Kidney (tissue), 14 donors: ENCODE measurements around the gene PAFAH1B2. TPM values are rescaled to one million over a fixed set of nuclear protein-coding genes. Genes with fewer than 3 reads are reported as not detected.

ENCODE experiments used
- DNase-seq, 5 donors: peaks; one replicate each; pipeline ENCODE4 v3.0.0-alpha.2; 2013 to 2020
- FAIRE-seq: peaks from 2 replicates; lab custom pipeline; 2012; peaks lifted over from hg19 to GRCh38; lab: Jason Lieb, UNC
- H3K27ac ChIP-seq, 2 donors: one replicate each; pipeline ENCODE4 v1.7.0; 2013; ENCODE audit warnings: low read depth in 2 of 2, low read length in 2 of 2, inconsistent platforms in 1 of 2
- H3K27me3 ChIP-seq: one replicate; pipeline ENCODE4 v1.7.1; 2013; ENCODE audit warnings: low read length, inconsistent platforms; ENCODE audit not compliant: control insufficient read depth, insufficient read depth
- H3K36me3 ChIP-seq, 3 donors: one replicate each; pipeline versions ENCODE4 v1.7.0 to v1.7.1; 2013; ENCODE audit warnings: low read length in 3 of 3, control low read depth in 1 of 3, inconsistent platforms in 1 of 3; ENCODE audit not compliant: insufficient read depth in 3 of 3, control insufficient read depth in 2 of 3
- H3K4me1 ChIP-seq, 3 donors: one replicate each; pipeline versions ENCODE4 v1.7.0 to v1.7.1; 2013; ENCODE audit warnings: low read length in 3 of 3, inconsistent platforms in 1 of 3, low read depth in 1 of 3; ENCODE audit not compliant: control insufficient read depth in 2 of 3, insufficient read depth in 2 of 3
- H3K4me3 ChIP-seq, 3 donors: one replicate each; pipeline versions ENCODE4 v1.7.0 to v1.8.1; 2013; ENCODE audit warnings: low read length in 3 of 3, control low read depth in 1 of 3, inconsistent platforms in 1 of 3
- H3K9ac ChIP-seq, 3 donors: one replicate each; pipeline versions ENCODE4 v1.7.0 to v1.7.1; 2013; ENCODE audit warnings: low read length in 3 of 3, control low read depth in 1 of 3, inconsistent platforms in 1 of 3
- H3K9me3 ChIP-seq, 3 donors: one replicate each; pipeline versions ENCODE4 v1.7.0 to v1.7.1; 2013; ENCODE audit warnings: low read length in 3 of 3, control low read depth in 1 of 3, inconsistent platforms in 1 of 3; ENCODE audit not compliant: control insufficient read depth in 2 of 3, insufficient read depth in 1 of 3
- intact Hi-C: fragments of 100-400 bp; cut with DNase I; formaldehyde crosslinking; loops from one replicate; pipeline ENCODE4 v1.11.1; 2022
- polyA plus RNA-seq: library from polyadenylated mRNA; stranded (reverse); fragments of 350-450 nt; fragmentation: Illumina TruSeq; extraction: RNeasy Lipid Tissue Mini Kit (QIAGEN cat#74804); gene quantifications from one replicate; pipeline ENCODE4 v1.2.3, GENCODE V29; 2014; ENCODE audit warnings: low read depth, low replicate concordance; ENCODE audit not compliant: insufficient read depth
- total RNA-seq: library from RNA; stranded (reverse); fragmentation: NEBNext Ultra II Directional; extraction: Animal tissue kit (Norgen Biotek cat#: 25700); gene quantifications from one replicate; pipeline ENCODE4 v1.2.1, GENCODE V29; 2021
- TF ChIP-seq, protein P1 (sequence below): IDR thresholded peaks from 3 replicates; pipeline ENCODE4 v1.5.1; 2012; ENCODE audit warnings: mild to moderate bottlenecking, moderate library complexity, borderline replicate concordance; ENCODE audit not compliant: insufficient read depth; ENCODE audit errors: extremely low read depth
- donor health status: control.
- donor health status: control.
- donor health status: control.
- donor health status: control.
- donor health status: control.
- donor health status: DM: yes; HTN: yes; CAD: no.
- donor health status: Normal renal cell carcinoma (clear cell type).

The PAFAH1B2 gene
- total and polyA plus RNA-seq, 2 donors from 2014 or later: 29.4 to 90.2 TPM

DNA sequence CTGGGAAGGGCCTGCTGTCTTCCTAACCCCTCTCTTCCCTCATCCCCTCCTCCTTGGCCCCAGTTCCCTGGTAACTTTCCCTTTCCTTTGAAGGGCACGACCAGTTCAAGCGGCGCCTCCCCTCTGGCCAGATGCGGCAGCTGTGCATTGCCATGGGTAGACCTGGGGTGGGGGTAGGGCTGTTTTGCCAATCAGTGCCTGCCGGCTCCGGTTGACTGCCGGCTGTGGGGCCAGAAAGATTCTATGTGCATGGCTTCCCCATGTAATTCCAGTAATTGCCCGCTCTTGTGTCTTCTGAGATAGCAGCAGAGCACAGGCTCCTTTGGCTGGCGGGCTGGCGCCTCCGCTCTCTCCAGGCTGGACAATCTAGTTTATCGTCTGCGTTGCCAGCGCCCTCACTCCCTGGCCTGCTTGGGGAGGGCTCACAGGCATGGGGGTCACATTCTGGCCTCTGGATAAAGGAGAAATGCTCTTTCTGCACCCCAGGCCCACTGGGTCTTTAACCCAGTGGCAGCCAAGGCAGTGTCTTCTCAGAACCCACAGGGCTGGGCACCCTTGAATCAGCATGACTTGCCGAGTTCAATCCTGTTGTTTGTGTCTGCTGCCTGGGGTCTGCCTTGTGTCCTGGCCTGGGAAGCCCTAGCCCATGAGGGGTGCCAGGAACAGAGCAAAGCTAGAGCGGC, 43.9 kb downstream of the PAFAH1B2 start:
- Histone ChIP-seq H3K27me3 (no peaks in the 10 kb centered on the region), H3K9ac (no peak overlapping the region), H3K36me3 (peaks cover 0 to 31% (median 29%) of the 10 kb centered on the region in 3 donors), H3K4me1 (no peaks in the 10 kb centered on the region), H3K9me3 (no peaks in the 10 kb centered on the region), H3K4me3 (no peak overlapping the region), H3K27ac (no peak overlapping the region)
- TF ChIP-seq, protein P1, sequence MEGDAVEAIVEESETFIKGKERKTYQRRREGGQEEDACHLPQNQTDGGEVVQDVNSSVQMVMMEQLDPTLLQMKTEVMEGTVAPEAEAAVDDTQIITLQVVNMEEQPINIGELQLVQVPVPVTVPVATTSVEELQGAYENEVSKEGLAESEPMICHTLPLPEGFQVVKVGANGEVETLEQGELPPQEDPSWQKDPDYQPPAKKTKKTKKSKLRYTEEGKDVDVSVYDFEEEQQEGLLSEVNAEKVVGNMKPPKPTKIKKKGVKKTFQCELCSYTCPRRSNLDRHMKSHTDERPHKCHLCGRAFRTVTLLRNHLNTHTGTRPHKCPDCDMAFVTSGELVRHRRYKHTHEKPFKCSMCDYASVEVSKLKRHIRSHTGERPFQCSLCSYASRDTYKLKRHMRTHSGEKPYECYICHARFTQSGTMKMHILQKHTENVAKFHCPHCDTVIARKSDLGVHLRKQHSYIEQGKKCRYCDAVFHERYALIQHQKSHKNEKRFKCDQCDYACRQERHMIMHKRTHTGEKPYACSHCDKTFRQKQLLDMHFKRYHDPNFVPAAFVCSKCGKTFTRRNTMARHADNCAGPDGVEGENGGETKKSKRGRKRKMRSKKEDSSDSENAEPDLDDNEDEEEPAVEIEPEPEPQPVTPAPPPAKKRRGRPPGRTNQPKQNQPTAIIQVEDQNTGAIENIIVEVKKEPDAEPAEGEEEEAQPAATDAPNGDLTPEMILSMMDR: no peak
- intact Hi-C loops: no loop called here
- DNase-seq (peak in 2 of 5 donors; percentile 38 to 68), FAIRE-seq (no peak)

DNA sequence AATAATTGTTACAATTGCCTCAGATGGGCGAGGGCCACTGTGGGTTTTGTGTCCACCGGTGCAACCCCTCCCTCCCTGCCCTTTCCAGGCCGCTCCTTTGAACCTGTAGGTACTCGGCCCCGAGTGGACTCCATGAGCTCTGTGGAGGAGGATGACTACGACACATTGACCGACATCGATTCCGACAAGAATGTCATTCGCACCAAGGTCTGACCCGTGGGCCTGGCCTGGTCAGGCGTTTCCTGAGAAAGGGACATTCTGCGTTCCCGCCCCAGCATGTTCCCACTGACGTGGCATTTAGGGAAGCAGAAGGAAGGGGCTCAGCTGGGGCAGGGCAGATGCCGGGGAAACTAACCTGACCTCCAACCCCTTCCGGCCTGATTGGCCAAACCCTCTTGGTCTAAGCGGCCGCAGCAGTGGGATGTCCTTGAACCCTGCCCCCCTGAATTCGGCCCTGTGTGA, 44.6 kb downstream of the PAFAH1B2 start:
- H3K36me3 ChIP-seq: peaks cover 0 to 37% (median 29%) of the 10 kb centered on the region in 3 donors
- H3K27ac ChIP-seq: no peak overlapping the region
- no peak for FAIRE-seq
- H3K9ac ChIP-seq: no peak overlapping the region
- intact Hi-C loops: no loop called here
- H3K9me3 ChIP-seq: no peaks in the 10 kb centered on the region
- H3K4me1 ChIP-seq: no peaks in the 10 kb centered on the region
- DNase-seq: peak in 2 of 5 donors; percentile 32 to 71
- H3K27me3 ChIP-seq: no peaks in the 10 kb centered on the region
- TF ChIP-seq, protein P1: no peak
- no peak overlapping the region for H3K4me3 ChIP-seq

DNA sequence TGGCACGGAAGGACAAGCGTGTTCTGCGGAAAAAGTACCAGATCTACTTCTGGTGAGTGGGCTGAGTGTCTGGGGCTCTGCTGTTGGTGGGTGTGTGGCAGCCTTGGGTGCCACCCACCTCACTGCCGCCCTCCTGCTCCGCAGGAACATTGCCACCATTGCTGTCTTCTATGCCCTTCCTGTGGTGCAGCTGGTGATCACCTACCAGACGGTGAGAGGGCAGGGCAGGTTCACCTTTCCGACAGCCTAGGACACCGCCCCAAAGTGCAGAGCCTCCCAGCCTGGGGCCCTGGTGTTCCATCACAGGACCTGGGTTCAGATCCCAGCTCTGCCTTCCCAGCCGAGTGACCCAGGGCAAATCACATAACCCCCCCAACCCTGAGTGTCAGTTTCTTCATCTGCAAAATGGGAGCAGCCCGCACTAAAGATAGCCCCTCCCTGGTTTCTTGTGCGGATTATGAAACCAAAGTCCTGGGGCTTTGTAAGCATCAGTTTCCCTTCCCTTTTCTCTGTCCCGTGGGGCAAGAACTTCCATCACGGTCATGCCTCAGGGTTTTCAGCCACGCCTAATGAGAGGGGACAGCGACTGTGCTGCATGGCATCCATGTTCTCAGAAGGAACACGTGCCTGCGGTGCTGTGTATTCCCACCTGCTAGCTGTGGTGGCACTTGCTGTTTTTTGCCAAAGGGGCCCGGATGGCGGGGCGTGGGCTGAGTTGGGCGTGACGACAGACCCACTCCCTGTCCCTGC, 45.3 kb downstream of the PAFAH1B2 start:
- no peaks in the 10 kb centered on the region for H3K9me3 ChIP-seq
- no peaks in the 10 kb centered on the region for H3K27me3 ChIP-seq
- intact Hi-C loops: no loop called here
- TF ChIP-seq, protein P1: no peak
- DNase-seq (peak in 1 of 5 donors; percentile 69), FAIRE-seq (no peak)
- H3K4me3 ChIP-seq: no peak overlapping the region
- H3K27ac ChIP-seq: no peak overlapping the region
- no peaks in the 10 kb centered on the region for H3K4me1 ChIP-seq
- peaks cover 0 to 36% (median 24%) of the 10 kb centered on the region in 3 donors for H3K36me3 ChIP-seq
- no peak overlapping the region for H3K9ac ChIP-seq
